ENCODE results near the gene EPN2. TPM values are rescaled to one million over a fixed set of nuclear protein-coding genes. Genes with fewer than 3 reads are reported as not detected.

Gene EPN2
- polyA plus RNA-seq, 3 donors = 0.93 TPM; not detected in 2

DNA sequence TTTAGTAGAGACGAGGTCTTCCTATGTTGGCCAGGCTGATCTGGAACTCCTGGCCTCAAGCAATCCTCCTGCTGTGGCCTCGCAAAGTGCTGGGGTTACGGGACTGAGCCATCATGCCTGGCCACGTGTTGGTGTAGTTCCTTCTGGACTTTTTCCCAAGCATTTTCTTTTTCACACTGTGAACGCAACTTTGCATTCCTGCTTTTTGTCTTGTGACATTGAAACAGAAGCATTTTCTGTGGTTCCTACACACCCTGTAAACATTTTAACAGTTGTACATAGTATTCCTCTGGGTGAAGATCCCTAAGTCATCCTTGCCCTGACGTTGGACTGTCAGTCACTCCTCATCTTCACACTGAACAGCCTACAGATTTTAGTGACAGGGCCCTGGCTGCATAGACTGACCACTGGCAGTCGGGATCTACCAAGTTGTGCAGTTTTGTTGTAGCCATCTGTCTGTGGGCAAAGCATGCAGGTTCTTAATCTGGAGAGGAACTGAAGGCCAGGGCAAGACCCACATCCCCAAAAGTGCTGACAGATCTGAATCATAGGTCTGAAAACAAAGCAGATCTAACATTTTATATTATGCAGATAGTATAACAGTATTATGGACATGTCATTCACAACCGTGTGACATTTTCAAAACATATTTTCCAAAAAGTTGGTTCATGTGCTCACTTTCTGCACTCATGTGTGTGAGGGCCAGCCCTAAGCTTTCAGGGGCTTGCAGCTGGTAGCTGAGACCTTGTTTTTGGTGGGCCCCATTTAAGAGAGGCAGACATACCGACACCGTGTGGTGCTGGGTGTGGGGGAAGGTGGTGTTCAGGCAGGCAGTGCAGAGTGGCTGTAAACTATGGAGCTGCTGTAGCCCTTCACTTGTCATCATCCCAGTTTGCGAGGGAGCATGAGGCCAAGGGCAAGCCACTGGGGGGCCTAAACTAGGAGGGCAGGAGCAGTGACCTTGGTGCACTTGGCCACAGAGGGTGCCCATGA lies 59.9 kb downstream of the EPN2 start:
- H4K20me1 ChIP-seq (ENCODE audit: insufficient read depth, low read length) = no peaks in the 10 kb centered on the region
- intact Hi-C loops (cut with micrococcal nuclease) = loop anchor here in 1 of 2 donors (5.0 kb wide), 1 partner anchor 40 kb away; no protein-coding TSS in a partner anchor
- H3K36me3 Mint-ChIP-seq = peaks cover 0 to 5% of the 10 kb centered on the region in 2 donors
- no peak for TF ChIP-seq CTCF (IDR thresholded peaks at IDR 0.05)
- peak overlapping the region in 1 of 2 donors; percentile 32 for H3K4me3 Mint-ChIP-seq
- peaks cover 28 to 78% of the 10 kb centered on the region in 2 donors for H3K27me3 ChIP-seq (ENCODE audit: control insufficient read depth in 2 of 2, insufficient read depth in 2 of 2, low read length in 2 of 2)
- H3K4me2 ChIP-seq (replicated peaks; ENCODE audit: extremely low read depth, low read length, poor library complexity, severe bottlenecking) = no peak overlapping the region
- peaks cover 0 to 4% (median 2%) of the 10 kb centered on the region in 7 donors for H3K9me3 Mint-ChIP-seq
- peaks cover 0 to 7% of the 10 kb centered on the region in 2 donors for H3K4me1 ChIP-seq (ENCODE audit: control insufficient read depth in 1 of 2, insufficient read depth in 2 of 2, low read length in 2 of 2)
- H3K4me1 Mint-ChIP-seq = peaks cover 12% of the 10 kb centered on the region
- H3K36me3 ChIP-seq (replicated peaks in 1 of 2; ENCODE audit: control insufficient read depth in 1 of 2, insufficient read depth in 2 of 2, low read length in 2 of 2) = no peaks in the 10 kb centered on the region
- peak overlapping the region in 1 of 7 donors; percentile 19 for H3K27ac Mint-ChIP-seq
- no peak overlapping the region for H2AFZ ChIP-seq (ENCODE audit: insufficient read depth, low read depth, low read length, poor library complexity, severe bottlenecking)
- 99% methylated on average over 7 of the region's 11 CpGs for WGBS (ENCODE audit: insufficient coverage)
- H3K27me3 Mint-ChIP-seq (ENCODE audit: low read depth in 3 of 3) = peaks cover 80 to 85% (median 82%) of the 10 kb centered on the region in 3 donors
- no peak overlapping the region for H3K4me3 ChIP-seq (replicated peaks in 1 of 3; ENCODE audit: low read depth in 2 of 3, low read length in 3 of 3)
- no peaks in the 10 kb centered on the region for H3K79me2 ChIP-seq (ENCODE audit: insufficient read depth, low read length)
- no peak overlapping the region for H3K27ac ChIP-seq (ENCODE audit: low read depth in 1 of 2, low read length in 2 of 2)
- DNase-seq = no peak
- H3K9ac ChIP-seq (ENCODE audit: insufficient read depth, low read length, poor library complexity, severe bottlenecking) = no peak overlapping the region
- peaks cover 0 to 6% of the 10 kb centered on the region in 2 donors for H3K9me3 ChIP-seq (replicated peaks in 1 of 2; ENCODE audit: control insufficient read depth in 1 of 2, insufficient read depth in 1 of 2, low read length in 2 of 2)

GRCh38 chr17:19298569-19299213 lies 61.5 kb downstream of the EPN2 start:
- peaks cover 0 to 4% (median 2%) of the 10 kb centered on the region in 7 donors for H3K9me3 Mint-ChIP-seq
- H3K27me3 ChIP-seq (ENCODE audit: control insufficient read depth in 2 of 2, insufficient read depth in 2 of 2, low read length in 2 of 2) = peaks cover 31 to 70% of the 10 kb centered on the region in 2 donors
- H3K4me2 ChIP-seq (replicated peaks; ENCODE audit: extremely low read depth, low read length, poor library complexity, severe bottlenecking) = no peak overlapping the region
- no peak for TF ChIP-seq CTCF (IDR thresholded peaks at IDR 0.05)
- peaks cover 0 to 5% of the 10 kb centered on the region in 2 donors for H3K36me3 Mint-ChIP-seq
- peaks cover 79 to 88% (median 84%) of the 10 kb centered on the region in 3 donors for H3K27me3 Mint-ChIP-seq (ENCODE audit: low read depth in 3 of 3)
- H3K27ac Mint-ChIP-seq = peak overlapping the region in 1 of 7 donors; percentile 48
- peaks cover 13 to 20% of the 10 kb centered on the region in 2 donors for H3K4me1 ChIP-seq (ENCODE audit: control insufficient read depth in 1 of 2, insufficient read depth in 2 of 2, low read length in 2 of 2)
- H3K9ac ChIP-seq (ENCODE audit: insufficient read depth, low read length, poor library complexity, severe bottlenecking) = no peak overlapping the region
- H3K79me2 ChIP-seq (ENCODE audit: insufficient read depth, low read length) = no peaks in the 10 kb centered on the region
- 90% methylated on average over 2 of the region's 6 CpGs for WGBS (ENCODE audit: insufficient coverage)
- no peak overlapping the region for H3K4me3 ChIP-seq (replicated peaks in 1 of 3; ENCODE audit: low read depth in 2 of 3, low read length in 3 of 3)
- peak overlapping the region in 1 of 2 donors; percentile 60 for H3K4me3 Mint-ChIP-seq
- no peak overlapping the region for H3K27ac ChIP-seq (ENCODE audit: low read depth in 1 of 2, low read length in 2 of 2)
- H2AFZ ChIP-seq (ENCODE audit: insufficient read depth, low read depth, low read length, poor library complexity, severe bottlenecking) = no peak overlapping the region
- peaks cover 0 to 6% of the 10 kb centered on the region in 2 donors for H3K9me3 ChIP-seq (replicated peaks in 1 of 2; ENCODE audit: control insufficient read depth in 1 of 2, insufficient read depth in 1 of 2, low read length in 2 of 2)
- H4K20me1 ChIP-seq (ENCODE audit: insufficient read depth, low read length) = no peaks in the 10 kb centered on the region
- peaks cover 24% of the 10 kb centered on the region for H3K4me1 Mint-ChIP-seq
- intact Hi-C loops (cut with micrococcal nuclease) = loop anchor here in 1 of 2 donors (5.0 kb wide), 1 partner anchor 39 kb away; no protein-coding TSS in a partner anchor
- no peaks in the 10 kb centered on the region for H3K36me3 ChIP-seq (replicated peaks in 1 of 2; ENCODE audit: control insufficient read depth in 1 of 2, insufficient read depth in 2 of 2, low read length in 2 of 2)
- DNase-seq = no peak

Data from CD14-positive monocyte (primary cell).